PC-3 (cell line): ENCODE results near the gene TCF12. TPM values are rescaled to one million over a fixed set of nuclear protein-coding genes. Genes with fewer than 3 reads are reported as not detected.

Experiments
- ATAC-seq: fragments of 200-7000 bp; cut with Tn5 transposase; 2 replicates; pipeline ENCODE4 v1.9.1; 2020; ENCODE audit warnings: mild to moderate bottlenecking, moderate library complexity
- BruUV-seq: library from RNA; stranded (reverse); fragments of 400-500 nt; replicated peaks from 2 replicates; lab custom pipeline; 2021; lab: Mats Ljungman, UMichigan
- CTCF ChIA-PET: fragments of 300-600 bp; sonication (Branson Sonifier 250); formaldehyde crosslinking; loops from one replicate; lab custom pipeline; 2022; ENCODE audit warnings: antibody characterized with exemption; lab: Charles Lee
- POLR2A ChIA-PET: fragments of 300-600 bp; sonication (Branson Sonifier 250); formaldehyde crosslinking; loops from one replicate; lab custom pipeline; 2022; ENCODE audit warnings: antibody characterized with exemption; ENCODE audit not compliant: unreplicated experiment; lab: Charles Lee
- DNase-seq: peaks from one replicate; pipeline ENCODE4 v3.0.0-alpha.2; 2015
- H2AFZ ChIP-seq: fragments of 300-600 bp; sonication (generic); 2 replicates; pipeline ENCODE4 v1.6.0; 2016; ENCODE audit warnings: antibody characterized with exemption, low read length
- H3F3A ChIP-seq: fragments of 300-600 bp; sonication (generic); one replicate; pipeline ENCODE4 v1.6.0; 2017; ENCODE audit warnings: antibody characterized with exemption, low read length, control low read depth, mild to moderate bottlenecking; ENCODE audit not compliant: unreplicated experiment
- H3K27ac ChIP-seq: fragments of 300-600 bp; sonication (generic); 2 replicates; pipeline ENCODE4 v1.5.1; 2016; ENCODE audit warnings: mild to moderate bottlenecking, low read length
- H3K27me3 ChIP-seq: fragments of 300-600 bp; sonication (generic); 2 replicates; pipeline ENCODE4 v1.6.1; 2016; ENCODE audit warnings: low read length, mixed read lengths
- H3K36me3 ChIP-seq: fragments of 300-600 bp; sonication (generic); 2 replicates; pipeline ENCODE4 v1.6.1; 2016; ENCODE audit warnings: low read depth, mixed run types, low read length, mixed read lengths
- H3K4me1 ChIP-seq: fragments of 300-600 bp; sonication (generic); 2 replicates; pipeline ENCODE4 v1.5.1; 2016; ENCODE audit warnings: low read length; ENCODE audit not compliant: insufficient read depth
- H3K4me2 ChIP-seq: fragments of 300-600 bp; sonication (generic); 2 replicates; pipeline ENCODE4 v1.6.0; 2016; ENCODE audit warnings: low read length
- H3K4me3 ChIP-seq: fragments of 300-600 bp; sonication (generic); 2 replicates; pipeline ENCODE4 v1.5.1; 2016; ENCODE audit warnings: mild to moderate bottlenecking, low read length, mixed read lengths
- H3K79me2 ChIP-seq: fragments of 300-600 bp; sonication (generic); 2 replicates; pipeline ENCODE4 v1.6.1; 2017; ENCODE audit warnings: low read length, mixed read lengths
- H3K9ac ChIP-seq: fragments of 300-600 bp; sonication (generic); 2 replicates; pipeline ENCODE4 v1.6.0; 2016; ENCODE audit warnings: mild to moderate bottlenecking, low read length
- H3K9me2 ChIP-seq: fragments of 300-600 bp; sonication (generic); replicated peaks from 2 replicates; pipeline ENCODE4 v1.6.1; 2016; ENCODE audit warnings: mixed run types, low read length, mixed read lengths
- H3K9me3 ChIP-seq: fragments of 300-600 bp; sonication (generic); 2 replicates; pipeline ENCODE4 v1.6.1; 2016; ENCODE audit warnings: low read length, mixed read lengths
- H4K20me1 ChIP-seq: fragments of 300-600 bp; sonication (generic); 2 replicates; pipeline ENCODE4 v1.6.1; 2016; ENCODE audit warnings: low read length, mixed read lengths
- CTCF ChIP-seq: fragments of 300-600 bp; sonication (generic); conservative IDR thresholded peaks from 2 replicates; pipeline ENCODE4 v1.5.1; 2017; ENCODE audit warnings: antibody characterized with exemption, low read depth, mild to moderate bottlenecking, low read length
- EZH2 ChIP-seq: fragments of 300-600 bp; sonication (generic); IDR thresholded peaks from one replicate; pipeline ENCODE4 v1.6.1; 2017; ENCODE audit warnings: antibody characterized with exemption, mild to moderate bottlenecking, low read length; ENCODE audit not compliant: unreplicated experiment
- EZH2phosphoT487 ChIP-seq: fragments of 300-600 bp; sonication (generic); IDR thresholded peaks from 2 replicates; pipeline ENCODE4 v1.6.1; 2018; ENCODE audit warnings: mild to moderate bottlenecking, antibody characterized with exemption, low read length, borderline replicate concordance
- intact Hi-C: fragments of 100-400 bp; cut with micrococcal nuclease; formaldehyde crosslinking; loops from 2 replicates; pipeline ENCODE4 v1.9.0; 2023
- total RNA-seq: library from RNA; depleted of rRNA; stranded (reverse); fragments of >200 nt; gene quantifications from 2 replicates; pipeline ENCODE4 v1.2.3, GENCODE V29; 2014

TCF12 gene
- total RNA-seq, 1 experiment from 2014 or later: 103 TPM

GRCh38 chr15:56971571-56971970, 53.1 kb downstream of the TCF12 start:
- Histone ChIP-seq H3K4me2 (no peak overlapping the region), H3K27ac (no peak overlapping the region), H3K4me3 (no peak overlapping the region), H3K9me2 (no peaks in the 10 kb centered on the region), H3K79me2 (peaks cover 61% of the 10 kb centered on the region), H3F3A (peaks cover 3% of the 10 kb centered on the region), H3K27me3 (no peaks in the 10 kb centered on the region), H3K9ac (no peak overlapping the region), H4K20me1 (0 out of 2 replicates have a peak, but pooled peaks cover 7% of the 10 kb centered on the region), H3K9me3 (no peaks in the 10 kb centered on the region), H3K36me3 (no peaks in the 10 kb centered on the region), H3K4me1 (peaks cover 34% of the 10 kb centered on the region), H2AFZ (no peak overlapping the region)
- ChIA-PET POLR2A (no interaction called here), CTCF (no interaction called here)
- ATAC-seq: no peak
- intact Hi-C loops: no loop called here
- DNase-seq: no peak
- TF ChIP-seq EZH2phosphoT487 (no peak), CTCF (no peak), EZH2 (no peak)
- no TSS peak for BruUV-seq

- Histone ChIP-seq H4K20me1 (0 out of 2 replicates have a peak, but pooled peaks cover 7% of the 10 kb centered on the region), H3F3A (peaks cover 3% of the 10 kb centered on the region), H3K9me2 (no peaks in the 10 kb centered on the region), H3K4me3 (no peak overlapping the region), H3K36me3 (no peaks in the 10 kb centered on the region), H2AFZ (no peak overlapping the region), H3K4me1 (peaks cover 34% of the 10 kb centered on the region), H3K27ac (no peak overlapping the region), H3K9me3 (no peaks in the 10 kb centered on the region), H3K27me3 (no peaks in the 10 kb centered on the region), H3K79me2 (peaks cover 58% of the 10 kb centered on the region), H3K4me2 (no peak overlapping the region), H3K9ac (no peak overlapping the region)
- intact Hi-C loops: no loop called here
- POLR2A ChIA-PET: no interaction called here
- CTCF ChIA-PET: no interaction called here
- TF ChIP-seq CTCF (no peak), EZH2 (no peak), EZH2phosphoT487 (no peak)
- DNase-seq: no peak
- no peak for ATAC-seq
- BruUV-seq: no TSS peak
Measured at GRCh38 chr15:56972016-56972415, 53.6 kb downstream of the TCF12 start.

- no peak overlapping the region for H3K4me3 ChIP-seq
- no peaks in the 10 kb centered on the region for H3K9me2 ChIP-seq
- no peak for ATAC-seq
- H3K36me3 ChIP-seq: no peaks in the 10 kb centered on the region
- POLR2A ChIA-PET: no interaction called here
- H2AFZ ChIP-seq: no peak overlapping the region
- intact Hi-C loops: no loop called here
- no TSS peak for BruUV-seq
- peaks cover 3% of the 10 kb centered on the region for H3F3A ChIP-seq
- H4K20me1 ChIP-seq: 0 out of 2 replicates have a peak, but pooled peaks cover 7% of the 10 kb centered on the region
- no peak overlapping the region for H3K9ac ChIP-seq
- no peak for DNase-seq
- no peaks in the 10 kb centered on the region for H3K9me3 ChIP-seq
- peaks cover 34% of the 10 kb centered on the region for H3K4me1 ChIP-seq
- no peaks in the 10 kb centered on the region for H3K27me3 ChIP-seq
- no peak overlapping the region for H3K27ac ChIP-seq
- H3K79me2 ChIP-seq: peaks cover 58% of the 10 kb centered on the region
- CTCF ChIA-PET: no interaction called here
- H3K4me2 ChIP-seq: no peak overlapping the region
- TF ChIP-seq CTCF (no peak), EZH2phosphoT487 (no peak), EZH2 (no peak)
Measured at GRCh38 chr15:56972426-56972825, 54.0 kb downstream of the TCF12 start.
